ENCODE data around the gene EVA1B. TPM values are rescaled to one million over a fixed set of nuclear protein-coding genes. Genes with fewer than 3 reads are reported as not detected.

The EVA1B gene, protein sequence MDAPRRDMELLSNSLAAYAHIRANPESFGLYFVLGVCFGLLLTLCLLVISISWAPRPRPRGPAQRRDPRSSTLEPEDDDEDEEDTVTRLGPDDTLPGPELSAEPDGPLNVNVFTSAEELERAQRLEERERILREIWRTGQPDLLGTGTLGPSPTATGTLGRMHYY
- total RNA-seq (2022; extraction: Qiagen RNA extraction; ENCODE audit: low read depth), result 8.1 to 22.3 TPM (median 18.3 TPM) in 5 replicates

DNA sequence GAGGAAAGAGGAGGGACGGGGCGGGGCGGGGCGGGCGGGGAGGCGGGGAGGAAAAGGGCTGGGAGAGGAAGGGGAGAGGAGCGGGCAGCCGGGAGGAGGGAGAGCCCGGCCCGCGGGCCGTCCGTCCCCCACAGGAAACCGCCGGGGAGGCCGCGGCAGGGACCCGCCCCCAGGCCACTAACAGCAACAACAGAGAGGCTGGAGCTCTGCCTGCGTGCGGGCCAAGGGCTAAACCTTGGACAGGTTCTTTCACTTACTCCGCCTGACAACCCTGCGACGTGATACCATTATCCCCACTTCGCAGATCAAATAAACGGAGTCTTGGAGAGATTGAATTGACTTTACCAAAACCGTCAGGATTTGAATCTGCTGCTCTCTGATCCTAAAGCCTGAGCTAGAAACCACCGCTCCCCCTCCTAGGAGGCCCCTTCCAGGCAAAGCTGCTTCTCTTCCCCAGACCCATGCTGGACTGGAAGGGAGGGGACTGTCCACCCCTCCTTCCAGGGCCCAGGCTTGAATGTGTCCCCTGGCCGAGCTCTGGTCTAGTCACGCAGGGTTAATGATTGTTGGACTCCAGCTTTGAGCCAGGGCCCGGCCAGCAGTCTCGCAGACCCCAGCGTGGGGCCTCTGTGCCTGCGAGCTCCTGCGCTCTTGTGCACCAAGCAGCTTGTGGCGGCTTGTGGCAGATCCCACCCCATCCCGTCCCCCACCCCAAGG lies at the start of gene EVA1B:
TSS of gene EVA1B (minus strand) at position 10 of the 717 bp plus-strand sequence. CDS start 608 bp downstream, outside the sequence.

DNA sequence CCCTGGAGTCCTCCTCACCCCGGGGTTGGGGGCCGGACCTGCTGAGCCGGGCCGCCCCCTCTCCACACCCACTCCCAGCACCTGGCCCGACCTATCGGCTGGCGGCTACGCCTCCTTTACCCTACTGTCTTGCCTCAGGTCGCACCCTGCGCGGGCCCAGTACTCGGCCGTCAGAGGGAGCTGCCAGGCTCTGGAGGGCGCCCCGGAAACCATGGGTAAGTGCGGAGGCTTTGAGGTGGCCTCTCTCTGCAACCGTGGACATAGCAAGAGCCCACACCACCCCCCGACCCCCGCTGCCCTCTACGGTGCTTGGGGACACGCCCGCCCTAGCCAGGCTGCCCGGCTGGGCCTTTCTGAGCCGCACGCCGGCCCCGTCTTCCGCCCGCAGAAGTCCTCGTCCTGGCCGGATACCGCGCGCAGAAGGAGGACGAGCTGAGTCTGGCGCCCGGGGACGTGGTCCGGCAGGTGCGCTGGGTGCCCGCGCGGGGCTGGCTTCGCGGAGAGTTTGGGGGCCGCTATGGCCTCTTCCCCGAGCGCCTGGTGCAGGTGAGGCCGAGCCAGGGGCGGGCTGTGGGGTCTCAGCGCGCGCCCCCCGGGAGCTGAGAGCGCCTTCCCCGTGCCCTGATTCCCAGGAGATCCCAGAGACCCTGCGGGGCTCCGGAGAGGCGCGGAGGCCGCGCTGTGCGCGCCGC lies 17.1 kb downstream of the EVA1B start, which contains the start of gene SH3D21:
TSS of gene SH3D21 (plus strand) at position 159 of the 692 bp plus-strand sequence. CDS start at position 212, 53 bp downstream.

Other genes starting within 250 kb of the EVA1B start
- not detected in 5 replicates for gene TEKT2, start 239.6 kb downstream of the EVA1B start, total RNA-seq (2022; extraction: Qiagen RNA extraction; ENCODE audit: low read depth)
- 21.6 to 27.0 TPM (median 26.3 TPM) in 5 replicates for gene ADPRS, start 234.8 kb downstream of the EVA1B start, total RNA-seq (2022; extraction: Qiagen RNA extraction; ENCODE audit: low read depth)
- gene COL8A2, start 198.4 kb downstream of the EVA1B start, total RNA-seq (2022; extraction: Qiagen RNA extraction; ENCODE audit: low read depth), result 0.06 to 0.15 TPM (median 0.09 TPM) in 5 replicates
- 75.2 to 90.1 TPM (median 78.4 TPM) in 5 replicates for gene TRAPPC3, start 174.2 kb downstream of the EVA1B start, total RNA-seq (2022; extraction: Qiagen RNA extraction; ENCODE audit: low read depth)
- 103 to 127 TPM (median 117 TPM) in 5 replicates for gene MAP7D1, start 167.5 kb downstream of the EVA1B start, total RNA-seq (2022; extraction: Qiagen RNA extraction; ENCODE audit: low read depth)
- gene THRAP3, start 99.2 kb downstream of the EVA1B start, total RNA-seq (2022; extraction: Qiagen RNA extraction; ENCODE audit: low read depth), result 51.2 to 74.6 TPM (median 57.1 TPM) in 5 replicates
- 1.3 to 3.0 TPM (median 2.1 TPM) in 5 replicates for gene SH3D21, start 17.3 kb downstream of the EVA1B start, total RNA-seq (2022; extraction: Qiagen RNA extraction; ENCODE audit: low read depth)
- 8.6 to 13.0 TPM (median 10.5 TPM) in 5 replicates for gene STK40, start 62.3 kb upstream of the EVA1B start, total RNA-seq (2022; extraction: Qiagen RNA extraction; ENCODE audit: low read depth)
- 32.4 to 51.2 TPM (median 46.8 TPM) in 5 replicates for gene LSM10, start 74.3 kb upstream of the EVA1B start, total RNA-seq (2022; extraction: Qiagen RNA extraction; ENCODE audit: low read depth)
- 5.0 to 8.1 TPM (median 6.1 TPM) in 5 replicates for gene OSCP1, start 126.8 kb upstream of the EVA1B start, total RNA-seq (2022; extraction: Qiagen RNA extraction; ENCODE audit: low read depth)
- 72.8 to 87.6 TPM (median 84.6 TPM) in 5 replicates for gene MRPS15, start 140.7 kb upstream of the EVA1B start, total RNA-seq (2022; extraction: Qiagen RNA extraction; ENCODE audit: low read depth)
- gene CSF3R, start 159.3 kb upstream of the EVA1B start, total RNA-seq (2022; extraction: Qiagen RNA extraction; ENCODE audit: low read depth), result not detected in 5 replicates